Neural cell (in vitro differentiated cells): Measurements from ENCODE around the gene VWA5B1. TPM values are rescaled to one million over a fixed set of nuclear protein-coding genes. Genes with fewer than 3 reads are reported as not detected.

Experiments
- H2AFZ ChIP-seq: fragments of 200-600, 300-800 bp; sonication (generic), shearing (Covaris generic); 2 replicates; pipeline ENCODE4 v1.6.0; 2014; ENCODE audit warnings: low read depth, mild to moderate bottlenecking, antibody characterized with exemption, low read length, moderate library complexity
- H3F3A ChIP-seq: fragments of 200-600 bp; shearing (Covaris generic); 2 replicates; pipeline ENCODE4 v1.6.1; 2016; ENCODE audit warnings: mild to moderate bottlenecking, moderate library complexity, mixed read lengths, antibody characterized with exemption, low read length; ENCODE audit not compliant: insufficient read depth, poor library complexity, severe bottlenecking
- H3K27ac ChIP-seq: fragments of 200-600, 300-800 bp; sonication (generic), shearing (Covaris generic); 2 replicates; pipeline ENCODE4 v1.5.1; 2014; ENCODE audit warnings: mild to moderate bottlenecking, low read length, moderate library complexity
- H3K27me3 ChIP-seq: fragments of 300-800, 200-600 bp; sonication (generic), shearing (Covaris generic); 2 replicates; pipeline ENCODE4 v1.6.0; 2014; ENCODE audit warnings: mild to moderate bottlenecking, low read depth, low read length, moderate library complexity; ENCODE audit not compliant: insufficient read depth
- H3K36me3 ChIP-seq: fragments of 300-800, 200-600 bp; sonication (generic), shearing (Covaris generic); 2 replicates; pipeline ENCODE4 v1.5.1; 2014; ENCODE audit warnings: mild to moderate bottlenecking, antibody characterized with exemption, low read length, moderate library complexity; ENCODE audit not compliant: insufficient read depth
- H3K4me2 ChIP-seq: fragments of 300-800, 200-600 bp; sonication (generic), shearing (Covaris generic); 2 replicates; pipeline ENCODE4 v1.6.0; 2014; ENCODE audit warnings: mild to moderate bottlenecking, low read length
- H3K4me3 ChIP-seq: fragments of 300-800, 200-600 bp; sonication (generic), shearing (Covaris generic); 2 replicates; pipeline ENCODE4 v1.5.1; 2014; ENCODE audit warnings: mild to moderate bottlenecking, low read length, moderate library complexity
- H3K79me2 ChIP-seq: fragments of 200-600 bp; shearing (Covaris generic); replicated peaks from 2 replicates; pipeline ENCODE4 v1.6.0; 2014; ENCODE audit warnings: mild to moderate bottlenecking, low read length, moderate library complexity; ENCODE audit not compliant: insufficient read depth
- H3K9ac ChIP-seq: fragments of 300-800, 200-600 bp; sonication (generic), shearing (Covaris generic); 2 replicates; pipeline ENCODE4 v1.6.1; 2016; ENCODE audit warnings: mild to moderate bottlenecking, low read length, mixed read lengths
- H3K9me2 ChIP-seq: fragments of 200-600 bp; shearing (Covaris generic); 2 replicates; pipeline ENCODE4 v1.6.1; 2016; ENCODE audit warnings: mild to moderate bottlenecking, low read length, mixed read lengths; ENCODE audit not compliant: insufficient read depth
- H3K9me3 ChIP-seq: fragments of 200-600, 300-800 bp; sonication (generic), shearing (Covaris generic); 2 replicates; pipeline ENCODE4 v1.6.1; 2016; ENCODE audit warnings: mild to moderate bottlenecking, mixed run types, low read length, moderate library complexity, mixed read lengths
- H4K20me1 ChIP-seq: fragments of 200-600 bp; shearing (Covaris generic); 2 replicates; pipeline ENCODE4 v1.6.1; 2016; ENCODE audit warnings: mild to moderate bottlenecking, mixed run types; ENCODE audit not compliant: insufficient read depth
- EP300 ChIP-seq: fragments of 450-650 bp; conservative IDR thresholded peaks from 2 replicates; pipeline ENCODE4 v1.6.1; 2014; ENCODE audit warnings: antibody characterized with exemption, mild to moderate bottlenecking, moderate library complexity; ENCODE audit not compliant: poor library complexity, severe bottlenecking
- EZH2 ChIP-seq: fragments of 200-600, 300-800 bp; shearing (Covaris generic), sonication (generic); IDR thresholded peaks from 2 replicates; pipeline ENCODE4 v1.6.1; 2014; ENCODE audit warnings: antibody characterized with exemption, low read length, borderline replicate concordance, mild to moderate bottlenecking; ENCODE audit not compliant: insufficient read depth, poor library complexity, severe bottlenecking
- MXI1 ChIP-seq: fragments of 450-650 bp; conservative IDR thresholded peaks from 2 replicates; pipeline ENCODE4 v1.6.1; 2014; ENCODE audit warnings: antibody characterized with exemption, mild to moderate bottlenecking; ENCODE audit not compliant: poor library complexity, severe bottlenecking
- POLR2AphosphoS5 ChIP-seq: IDR thresholded peaks from 2 replicates; pipeline ENCODE4 v1.6.1; 2012
- RAD21 ChIP-seq: fragments of 450-650 bp; conservative IDR thresholded peaks from 2 replicates; pipeline ENCODE4 v1.6.1; 2014; ENCODE audit warnings: antibody characterized with exemption, mild to moderate bottlenecking, moderate library complexity
- SMC3 ChIP-seq: fragments of 450-650 bp; conservative IDR thresholded peaks from 2 replicates; pipeline ENCODE4 v1.6.1; 2014; ENCODE audit warnings: antibody characterized with exemption, mild to moderate bottlenecking, moderate library complexity; ENCODE audit not compliant: poor library complexity
- TAF1 ChIP-seq: IDR thresholded peaks from 2 replicates; pipeline ENCODE4 v1.6.1; 2012; ENCODE audit warnings: low read depth
- polyA plus RNA-seq: library from polyadenylated mRNA; depleted of rRNA; stranded (reverse); fragments of >200 nt; gene quantifications from 2 replicates; pipeline ENCODE4 v1.2.3, GENCODE V29; 2014
- TF ChIP-seq, protein P1 (sequence below): fragments of 450-650 bp; IDR thresholded peaks from 2 replicates; pipeline ENCODE4 v1.5.1; 2014; ENCODE audit warnings: antibody characterized with exemption, mild to moderate bottlenecking, moderate library complexity; ENCODE audit not compliant: poor library complexity, severe bottlenecking
- TF ChIP-seq, protein P2 (sequence below): IDR thresholded peaks from 2 replicates; pipeline ENCODE4 v1.6.1; 2012; ENCODE audit warnings: borderline replicate concordance

VWA5B1 gene
- polyA plus RNA-seq, 1 donor from 2014 or later: 0.27 TPM

DNA sequence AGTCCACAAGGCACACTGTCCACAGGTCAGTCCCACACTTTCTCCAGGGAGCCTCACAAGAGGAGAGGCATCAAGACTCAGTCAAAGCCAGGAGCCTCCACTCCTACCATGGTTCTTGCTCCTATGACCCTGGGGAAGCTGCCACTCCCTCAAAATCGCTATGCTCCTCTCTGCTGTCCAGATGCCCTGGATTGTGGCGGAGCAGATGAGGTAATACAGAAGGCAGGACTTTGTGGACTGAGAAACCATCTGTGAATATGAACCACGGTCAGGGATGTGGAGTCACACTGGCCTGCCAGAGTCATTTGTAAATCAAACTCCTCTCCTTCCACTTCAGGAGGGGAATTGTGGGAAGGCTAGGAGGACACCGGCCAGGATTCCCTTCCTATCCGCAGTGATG is 20.6 kb downstream of the VWA5B1 start:
- Histone ChIP-seq H3K9ac (no peak overlapping the region), H3K9me3 (no peaks in the 10 kb centered on the region), H2AFZ (no peak overlapping the region), H3K27ac (no peak overlapping the region), H3K4me2 (no peak overlapping the region), H4K20me1 (no peaks in the 10 kb centered on the region), H3K79me2 (no peaks in the 10 kb centered on the region), H3K27me3 (no peaks in the 10 kb centered on the region), H3K4me3 (no peak overlapping the region), H3K9me2 (no peaks in the 10 kb centered on the region), H3F3A (no peaks in the 10 kb centered on the region), H3K36me3 (no peaks in the 10 kb centered on the region)
- TF ChIP-seq EZH2: no peak
- TF ChIP-seq RAD21: no peak
- TF ChIP-seq EP300: no peak
- TF ChIP-seq SMC3: no peak
- TF ChIP-seq, protein P1, sequence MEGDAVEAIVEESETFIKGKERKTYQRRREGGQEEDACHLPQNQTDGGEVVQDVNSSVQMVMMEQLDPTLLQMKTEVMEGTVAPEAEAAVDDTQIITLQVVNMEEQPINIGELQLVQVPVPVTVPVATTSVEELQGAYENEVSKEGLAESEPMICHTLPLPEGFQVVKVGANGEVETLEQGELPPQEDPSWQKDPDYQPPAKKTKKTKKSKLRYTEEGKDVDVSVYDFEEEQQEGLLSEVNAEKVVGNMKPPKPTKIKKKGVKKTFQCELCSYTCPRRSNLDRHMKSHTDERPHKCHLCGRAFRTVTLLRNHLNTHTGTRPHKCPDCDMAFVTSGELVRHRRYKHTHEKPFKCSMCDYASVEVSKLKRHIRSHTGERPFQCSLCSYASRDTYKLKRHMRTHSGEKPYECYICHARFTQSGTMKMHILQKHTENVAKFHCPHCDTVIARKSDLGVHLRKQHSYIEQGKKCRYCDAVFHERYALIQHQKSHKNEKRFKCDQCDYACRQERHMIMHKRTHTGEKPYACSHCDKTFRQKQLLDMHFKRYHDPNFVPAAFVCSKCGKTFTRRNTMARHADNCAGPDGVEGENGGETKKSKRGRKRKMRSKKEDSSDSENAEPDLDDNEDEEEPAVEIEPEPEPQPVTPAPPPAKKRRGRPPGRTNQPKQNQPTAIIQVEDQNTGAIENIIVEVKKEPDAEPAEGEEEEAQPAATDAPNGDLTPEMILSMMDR: no peak
- no peak for TF ChIP-seq MXI1
- TF ChIP-seq, protein P2, sequence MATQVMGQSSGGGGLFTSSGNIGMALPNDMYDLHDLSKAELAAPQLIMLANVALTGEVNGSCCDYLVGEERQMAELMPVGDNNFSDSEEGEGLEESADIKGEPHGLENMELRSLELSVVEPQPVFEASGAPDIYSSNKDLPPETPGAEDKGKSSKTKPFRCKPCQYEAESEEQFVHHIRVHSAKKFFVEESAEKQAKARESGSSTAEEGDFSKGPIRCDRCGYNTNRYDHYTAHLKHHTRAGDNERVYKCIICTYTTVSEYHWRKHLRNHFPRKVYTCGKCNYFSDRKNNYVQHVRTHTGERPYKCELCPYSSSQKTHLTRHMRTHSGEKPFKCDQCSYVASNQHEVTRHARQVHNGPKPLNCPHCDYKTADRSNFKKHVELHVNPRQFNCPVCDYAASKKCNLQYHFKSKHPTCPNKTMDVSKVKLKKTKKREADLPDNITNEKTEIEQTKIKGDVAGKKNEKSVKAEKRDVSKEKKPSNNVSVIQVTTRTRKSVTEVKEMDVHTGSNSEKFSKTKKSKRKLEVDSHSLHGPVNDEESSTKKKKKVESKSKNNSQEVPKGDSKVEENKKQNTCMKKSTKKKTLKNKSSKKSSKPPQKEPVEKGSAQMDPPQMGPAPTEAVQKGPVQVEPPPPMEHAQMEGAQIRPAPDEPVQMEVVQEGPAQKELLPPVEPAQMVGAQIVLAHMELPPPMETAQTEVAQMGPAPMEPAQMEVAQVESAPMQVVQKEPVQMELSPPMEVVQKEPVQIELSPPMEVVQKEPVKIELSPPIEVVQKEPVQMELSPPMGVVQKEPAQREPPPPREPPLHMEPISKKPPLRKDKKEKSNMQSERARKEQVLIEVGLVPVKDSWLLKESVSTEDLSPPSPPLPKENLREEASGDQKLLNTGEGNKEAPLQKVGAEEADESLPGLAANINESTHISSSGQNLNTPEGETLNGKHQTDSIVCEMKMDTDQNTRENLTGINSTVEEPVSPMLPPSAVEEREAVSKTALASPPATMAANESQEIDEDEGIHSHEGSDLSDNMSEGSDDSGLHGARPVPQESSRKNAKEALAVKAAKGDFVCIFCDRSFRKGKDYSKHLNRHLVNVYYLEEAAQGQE: no peak
- TF ChIP-seq POLR2AphosphoS5: no peak
- TF ChIP-seq TAF1: no peak

DNA sequence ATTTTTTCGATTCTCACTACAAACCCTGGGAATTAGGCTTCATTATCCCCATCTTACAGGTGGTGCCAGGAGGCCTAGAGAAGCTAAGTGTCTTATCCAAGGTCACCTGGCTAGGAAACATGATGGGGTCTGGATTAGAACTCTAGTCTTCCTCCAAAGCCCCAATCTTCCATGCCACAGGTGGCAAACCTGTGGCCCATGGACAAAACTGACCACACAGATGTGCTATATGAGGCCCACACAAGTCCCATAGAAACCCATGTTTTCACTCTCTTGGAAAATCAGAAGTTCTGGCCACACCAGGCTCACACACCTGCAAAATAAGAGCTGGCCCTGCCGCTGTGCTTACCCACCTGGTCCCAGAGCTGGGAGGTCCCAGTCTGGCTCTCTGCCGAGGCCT is 21.6 kb downstream of the VWA5B1 start:
- Histone ChIP-seq H3K27me3 (no peaks in the 10 kb centered on the region), H3F3A (no peaks in the 10 kb centered on the region), H4K20me1 (no peaks in the 10 kb centered on the region), H3K9ac (no peak overlapping the region), H3K36me3 (no peaks in the 10 kb centered on the region), H3K9me3 (no peaks in the 10 kb centered on the region), H3K4me2 (no peak overlapping the region), H3K27ac (no peak overlapping the region), H2AFZ (no peak overlapping the region), H3K9me2 (no peaks in the 10 kb centered on the region), H3K4me3 (no peak overlapping the region), H3K79me2 (no peaks in the 10 kb centered on the region)
- TF ChIP-seq, protein P1: no peak
- TF ChIP-seq, protein P2: no peak
- TF ChIP-seq EZH2 (no peak), TAF1 (no peak), RAD21 (no peak), MXI1 (no peak), POLR2AphosphoS5 (no peak), SMC3 (no peak), EP300 (no peak)
